ENCODE results near the gene SNPH.

The SNPH gene

GRCh38 chr20:1306316-1307135 lies 40.4 kb downstream of the SNPH start:
- DNase-seq (ENCODE audit: low read depth in 1 of 2, low spot score in 1 of 2), result no peak

- no peak for DNase-seq (ENCODE audit: low read depth in 1 of 2, low spot score in 1 of 2)
Measured at GRCh38 chr20:1307171-1307570, 41.1 kb downstream of the SNPH start.

- no peak for DNase-seq (ENCODE audit: low read depth in 1 of 2, low spot score in 1 of 2)
Measured at GRCh38 chr20:1307571-1307971, 41.5 kb downstream of the SNPH start.

- no peak for DNase-seq (ENCODE audit: low read depth in 1 of 2, low spot score in 1 of 2)
Measured at GRCh38 chr20:1308067-1308701, 42.1 kb downstream of the SNPH start.

- DNase-seq (ENCODE audit: low read depth in 1 of 2, low spot score in 1 of 2), result no peak
Measured at GRCh38 chr20:1308702-1309095, 42.6 kb downstream of the SNPH start.

GRCh38 chr20:1309439-1309847 lies 43.3 kb downstream of the SNPH start:
- DNase-seq (ENCODE audit: low read depth in 1 of 2, low spot score in 1 of 2), result no peak

GRCh38 chr20:1310071-1310470 lies 44.0 kb downstream of the SNPH start:
- no peak for DNase-seq (ENCODE audit: low read depth in 1 of 2, low spot score in 1 of 2)

- DNase-seq (ENCODE audit: low read depth in 1 of 2, low spot score in 1 of 2), result no peak
Measured at GRCh38 chr20:1310506-1311190, 44.6 kb downstream of the SNPH start.

- DNase-seq (ENCODE audit: low read depth in 1 of 2, low spot score in 1 of 2), result no peak
Measured at GRCh38 chr20:1312308-1312707, 46.2 kb downstream of the SNPH start.

GRCh38 chr20:1312904-1313235 lies 46.8 kb downstream of the SNPH start:
- DNase-seq (ENCODE audit: low read depth in 1 of 2, low spot score in 1 of 2), result no peak

- DNase-seq (ENCODE audit: low read depth in 1 of 2, low spot score in 1 of 2), result peak; percentile 48 to 57
Measured at GRCh38 chr20:1313236-1313964, 47.3 kb downstream of the SNPH start.

- DNase-seq (ENCODE audit: low read depth in 1 of 2, low spot score in 1 of 2), result no peak
Measured at GRCh38 chr20:1315804-1316203, 49.7 kb downstream of the SNPH start.

GRCh38 chr20:1317545-1318255 lies 51.6 kb downstream of the SNPH start:
- DNase-seq (ENCODE audit: low read depth in 1 of 2, low spot score in 1 of 2), result no peak

GRCh38 chr20:1319051-1319450 lies 53.0 kb downstream of the SNPH start:
- DNase-seq (ENCODE audit: low read depth in 1 of 2, low spot score in 1 of 2), result no peak

GRCh38 chr20:1319462-1319861 lies 53.4 kb downstream of the SNPH start:
- DNase-seq (ENCODE audit: low read depth in 1 of 2, low spot score in 1 of 2), result no peak

- DNase-seq (ENCODE audit: low read depth in 1 of 2, low spot score in 1 of 2), result no peak
Measured at GRCh38 chr20:1320016-1320415, 53.9 kb downstream of the SNPH start.

- no peak for DNase-seq (ENCODE audit: low read depth in 1 of 2, low spot score in 1 of 2)
Measured at GRCh38 chr20:1320902-1321653, 55.0 kb downstream of the SNPH start.

GRCh38 chr20:1321654-1321939 lies 55.5 kb downstream of the SNPH start:
- no peak for DNase-seq (ENCODE audit: low read depth in 1 of 2, low spot score in 1 of 2)

- no peak for DNase-seq (ENCODE audit: low read depth in 1 of 2, low spot score in 1 of 2)
Measured at GRCh38 chr20:1322511-1323245, 56.6 kb downstream of the SNPH start.

GRCh38 chr20:1323256-1323655 lies 57.2 kb downstream of the SNPH start:
- DNase-seq (ENCODE audit: low read depth in 1 of 2, low spot score in 1 of 2), result no peak

Measured in activated CD4-positive, alpha-beta T cell treated with anti-CD3 and anti-CD28 coated beads, Interleukin-2, amount 50 U/mL, for 24 hours (primary cell).